CD4-positive, alpha-beta T cell (primary cell): ENCODE data around the gene RARG. TPM values are rescaled to one million over a fixed set of nuclear protein-coding genes. Genes with fewer than 3 reads are reported as not detected.
A peak's percentile ranks its signal among the peaks of the same experiment; 100 is the strongest.

Source experiments
- ATAC-seq: fragments of 200-7000 bp; cut with Tn5 transposase; one replicate; pipeline ENCODE4 v1.10.0; 2022; ENCODE audit warnings: mild to moderate bottlenecking; ENCODE audit not compliant: poor library complexity
- CTCF ChIA-PET: fragments of 350-600 bp; sonication (Branson Sonifier 250); formaldehyde crosslinking; loops from one replicate; lab custom pipeline; 2021; ENCODE audit warnings: antibody characterized with exemption, inconsistent platforms; lab: Charles Lee
- POLR2A ChIA-PET: fragments of 350-600 bp; sonication (Branson Sonifier 250); formaldehyde crosslinking; loops from one replicate; lab custom pipeline; 2021; ENCODE audit warnings: antibody characterized with exemption, inconsistent platforms; lab: Charles Lee
- DNase-seq, 14 experiments: peaks; one replicate each; pipeline ENCODE4 v3.0.0-alpha.2; 2013 to 2020; ENCODE audit warnings: mixed read lengths in 2 of 14
- H3K27ac ChIP-seq, 2 donors: one replicate each; pipeline versions ENCODE4 v1.5.1 to v1.7.0; 2013; ENCODE audit warnings: low read length in 2 of 2, low read depth in 1 of 2, mild to moderate bottlenecking in 1 of 2
- H3K27me3 ChIP-seq, 2 experiments: 1 replicate in 1 of 2; 2 replicates in 1 of 2; pipeline versions ENCODE4 v1.6.1 to v1.7.0; 2013; ENCODE audit warnings: low read length in 2 of 2, control low read depth in 1 of 2, mild to moderate bottlenecking in 1 of 2, moderate library complexity in 1 of 2; ENCODE audit not compliant: insufficient read depth in 2 of 2, control insufficient read depth in 1 of 2
- H3K36me3 ChIP-seq: one replicate; pipeline ENCODE4 v1.6.1; 2013; ENCODE audit warnings: low read length, control low read depth; ENCODE audit not compliant: insufficient read depth
- H3K4me1 ChIP-seq: one replicate; pipeline ENCODE4 v1.6.1; 2013; ENCODE audit warnings: low read length, control low read depth; ENCODE audit not compliant: insufficient read depth
- H3K4me3 ChIP-seq: one replicate; pipeline ENCODE4 v1.5.1; 2013; ENCODE audit warnings: mild to moderate bottlenecking, low read length, moderate library complexity
- H3K9me3 ChIP-seq, 2 experiments: 1 replicate in 1 of 2; 2 replicates in 1 of 2; pipeline versions ENCODE4 v1.6.1 to v1.7.0; 2013; ENCODE audit warnings: low read length in 2 of 2, mild to moderate bottlenecking in 2 of 2, control low read depth in 1 of 2, moderate library complexity in 1 of 2; ENCODE audit not compliant: control insufficient read depth in 1 of 2, insufficient read depth in 1 of 2
- H3K27ac Mint-ChIP-seq: one replicate; pipeline ENCODE4 v1.8.0; 2020; ENCODE audit warnings: mixed read lengths
- H3K27me3 Mint-ChIP-seq: one replicate; pipeline ENCODE4 v1.8.0; 2021; ENCODE audit warnings: mixed read lengths
- H3K36me3 Mint-ChIP-seq: one replicate; pipeline ENCODE4 v1.8.0; 2021; ENCODE audit warnings: low read depth, mixed read lengths
- H3K4me1 Mint-ChIP-seq: one replicate; pipeline ENCODE4 v1.8.0; 2021; ENCODE audit warnings: low read depth, mixed read lengths
- H3K4me3 Mint-ChIP-seq: one replicate; pipeline ENCODE4 v1.8.0; 2020; ENCODE audit warnings: mild to moderate bottlenecking, mixed read lengths
- H3K9me3 Mint-ChIP-seq: one replicate; pipeline ENCODE4 v1.8.0; 2020; ENCODE audit warnings: mixed read lengths
- intact Hi-C, 2 experiments: fragments of 100-400 bp; cut with DNase I in 1 of 2; cut with micrococcal nuclease in 1 of 2; formaldehyde crosslinking; loops; one replicate each; pipeline versions ENCODE4 v1.15.1 to v1.9.0; 2023 to 2025; cut with DNase I, micrococcal nuclease
- total RNA-seq, 174 experiments: library from RNA in 2 of 174; stranded (reverse) in 2 of 174; gene quantifications; one replicate each; pipeline ENCODE4 v1.2.3 and lab custom pipeline; 2021 to 2026
- TF ChIP-seq, protein P1 (sequence below): fragments of 200-600 bp; IDR thresholded peaks from one replicate; pipeline ENCODE4 v1.8.0; 2022; ENCODE audit warnings: antibody characterized with exemption, mild to moderate bottlenecking

RARG gene
- total RNA-seq, 2 experiments from 2014 or later: 14.0 to 15.8 TPM

DNA sequence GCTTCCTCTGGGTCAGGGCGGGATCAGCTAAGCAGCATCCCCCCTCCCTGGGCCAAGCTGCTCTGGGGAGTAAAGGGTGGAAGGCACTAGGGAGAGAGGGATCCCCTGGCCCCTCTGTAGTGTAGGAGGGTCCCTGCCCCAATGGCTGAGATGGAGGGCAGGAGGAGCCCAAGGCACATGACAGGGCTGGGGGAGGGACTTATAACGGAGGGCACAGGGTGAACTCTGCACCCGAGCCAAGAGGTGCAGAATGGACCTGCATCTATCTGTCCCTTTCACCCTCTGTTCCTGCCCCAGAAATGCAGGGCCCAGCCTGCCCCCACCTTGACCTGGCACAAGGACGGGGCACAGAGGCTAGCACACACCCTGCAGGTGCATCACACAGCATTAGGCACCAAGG, 21.2 kb downstream of the RARG start:
- H3K27me3 ChIP-seq: no peaks in the 10 kb centered on the region
- peaks cover 80% of the 10 kb centered on the region for H3K4me1 ChIP-seq
- no peak overlapping the region for H3K4me3 ChIP-seq
- TF ChIP-seq, protein P1, sequence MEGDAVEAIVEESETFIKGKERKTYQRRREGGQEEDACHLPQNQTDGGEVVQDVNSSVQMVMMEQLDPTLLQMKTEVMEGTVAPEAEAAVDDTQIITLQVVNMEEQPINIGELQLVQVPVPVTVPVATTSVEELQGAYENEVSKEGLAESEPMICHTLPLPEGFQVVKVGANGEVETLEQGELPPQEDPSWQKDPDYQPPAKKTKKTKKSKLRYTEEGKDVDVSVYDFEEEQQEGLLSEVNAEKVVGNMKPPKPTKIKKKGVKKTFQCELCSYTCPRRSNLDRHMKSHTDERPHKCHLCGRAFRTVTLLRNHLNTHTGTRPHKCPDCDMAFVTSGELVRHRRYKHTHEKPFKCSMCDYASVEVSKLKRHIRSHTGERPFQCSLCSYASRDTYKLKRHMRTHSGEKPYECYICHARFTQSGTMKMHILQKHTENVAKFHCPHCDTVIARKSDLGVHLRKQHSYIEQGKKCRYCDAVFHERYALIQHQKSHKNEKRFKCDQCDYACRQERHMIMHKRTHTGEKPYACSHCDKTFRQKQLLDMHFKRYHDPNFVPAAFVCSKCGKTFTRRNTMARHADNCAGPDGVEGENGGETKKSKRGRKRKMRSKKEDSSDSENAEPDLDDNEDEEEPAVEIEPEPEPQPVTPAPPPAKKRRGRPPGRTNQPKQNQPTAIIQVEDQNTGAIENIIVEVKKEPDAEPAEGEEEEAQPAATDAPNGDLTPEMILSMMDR: no peak
- DNase-seq: no peak
- intact Hi-C loops: loop anchor here (5.0 kb wide), 2 partner anchors 56 to 131 kb away; partner anchors contain the start of gene ESPL1 (in 1 of the 2)
- Mint-ChIP-seq H3K36me3 (peaks cover 68% of the 10 kb centered on the region), H3K27me3 (no peaks in the 10 kb centered on the region), H3K4me3 (no peak overlapping the region), H3K27ac (peak overlapping the region; percentile 6), H3K4me1 (peaks cover 65% of the 10 kb centered on the region), H3K9me3 (no peaks in the 10 kb centered on the region)
- ChIA-PET POLR2A (interaction anchor here (1.0 to 5.0 kb wide), 5 partner anchors 13 to 85 kb away, joined by 3 to 45 read pairs (median 4); partner anchors contain the start of genes CSAD, ESPL1, PFDN5 and ZNF740), CTCF (interaction anchor here (3.1 to 4.1 kb wide), 2 partner anchors 41 to 56 kb away, joined by 19 to 37 read pairs; partner anchors contain the start of gene ESPL1)
- H3K27ac ChIP-seq: no peak overlapping the region
- ATAC-seq: no peak
- no peaks in the 10 kb centered on the region for H3K9me3 ChIP-seq
- peaks cover 56% of the 10 kb centered on the region for H3K36me3 ChIP-seq

DNA sequence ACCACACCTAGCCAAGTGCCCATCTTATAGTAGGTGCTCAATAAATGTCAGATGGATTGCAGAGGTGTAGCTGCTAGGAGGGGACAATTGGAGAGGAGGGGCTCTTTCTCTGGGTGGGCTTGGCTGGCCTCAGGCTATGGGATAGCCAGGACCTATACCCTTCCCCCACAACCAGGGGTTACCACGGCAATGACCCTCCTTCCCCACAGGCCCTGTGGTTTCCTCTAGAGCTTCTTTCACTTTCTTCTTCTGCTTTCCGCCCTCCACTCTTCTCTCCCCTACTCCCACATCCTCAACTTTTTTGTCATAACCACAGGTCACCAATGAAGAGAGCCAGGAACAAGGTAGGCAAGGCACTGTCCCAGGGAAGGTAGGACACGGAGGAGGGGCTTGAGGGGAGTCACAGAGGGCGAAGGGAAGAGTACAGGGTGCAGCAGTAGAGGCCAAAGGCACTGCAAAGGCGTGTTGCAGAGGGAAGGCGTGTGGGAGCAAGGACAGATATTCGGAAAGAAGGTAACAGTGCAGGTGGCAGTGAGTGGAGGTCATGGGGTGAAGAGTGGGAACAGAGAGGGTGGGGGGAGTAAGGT, 23.0 kb downstream of the RARG start:
- intact Hi-C loops: no loop called here
- H3K4me1 ChIP-seq: peaks cover 80% of the 10 kb centered on the region
- Mint-ChIP-seq H3K4me1 (peaks cover 67% of the 10 kb centered on the region), H3K27ac (peak overlapping the region; percentile 73), H3K9me3 (no peaks in the 10 kb centered on the region), H3K27me3 (no peaks in the 10 kb centered on the region), H3K4me3 (peak overlapping the region; percentile 77), H3K36me3 (peaks cover 50% of the 10 kb centered on the region)
- peak overlapping the region; percentile 29 for H3K4me3 ChIP-seq
- ChIA-PET CTCF (interaction anchor here (0.8 to 2.5 kb wide), 7 partner anchors 11 to 136 kb away, joined by 4 to 12 read pairs (median 5); partner anchors contain the start of genes AAAS, CSAD, ESPL1 and ZNF740), POLR2A (interaction anchor here (0.7 to 5.0 kb wide), 13 partner anchors 8 to 203 kb away, joined by 3 to 45 read pairs (median 8); partner anchors contain the start of genes AAAS, CSAD, EIF4B and ESPL1)
- no peak for ATAC-seq
- H3K27ac ChIP-seq: peak overlapping the region; percentile 57 to 78
- no peaks in the 10 kb centered on the region for H3K27me3 ChIP-seq
- DNase-seq: peak in 4 of 14 experiments; percentile 41 to 77 (median 48)
- no peaks in the 10 kb centered on the region for H3K9me3 ChIP-seq
- TF ChIP-seq, protein P1: no peak
- H3K36me3 ChIP-seq: peaks cover 38% of the 10 kb centered on the region

DNA sequence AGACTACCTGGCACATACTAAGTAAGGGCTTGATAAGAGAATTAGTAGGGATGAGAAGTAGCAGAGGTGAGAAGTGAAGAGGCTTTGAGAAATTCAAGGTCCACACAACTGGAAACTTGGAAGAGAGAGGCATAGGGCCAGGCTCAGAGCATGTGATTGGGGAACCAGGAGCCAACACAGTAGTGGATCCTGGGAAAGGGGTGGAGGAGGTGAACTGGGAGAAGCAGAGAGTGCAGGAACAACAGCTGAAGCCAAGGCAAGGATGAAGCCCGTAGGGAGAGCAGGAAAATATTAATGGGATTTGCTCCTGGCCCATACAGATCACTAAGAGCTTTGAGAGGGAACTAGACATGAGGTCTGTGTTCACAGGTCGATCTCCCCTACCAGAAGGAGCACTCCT, 23.6 kb downstream of the RARG start:
- H3K4me1 ChIP-seq: peaks cover 79% of the 10 kb centered on the region
- Mint-ChIP-seq H3K27ac (peak overlapping the region; percentile 73), H3K4me3 (peak overlapping the region; percentile 77), H3K4me1 (peaks cover 66% of the 10 kb centered on the region), H3K36me3 (peaks cover 49% of the 10 kb centered on the region), H3K9me3 (no peaks in the 10 kb centered on the region), H3K27me3 (no peaks in the 10 kb centered on the region)
- no peaks in the 10 kb centered on the region for H3K27me3 ChIP-seq
- H3K27ac ChIP-seq: peak overlapping the region; percentile 57 to 78
- ATAC-seq (no peak), DNase-seq (no peak)
- intact Hi-C loops: no loop called here
- peak overlapping the region; percentile 29 for H3K4me3 ChIP-seq
- ChIA-PET CTCF (interaction anchor here (1.0 to 2.5 kb wide), 7 partner anchors 11 to 137 kb away, joined by 3 to 12 read pairs (median 5); partner anchors contain the start of genes AAAS, CSAD, ESPL1 and ZNF740), POLR2A (interaction anchor here (0.7 to 5.0 kb wide), 13 partner anchors 8 to 202 kb away, joined by 3 to 45 read pairs (median 8); partner anchors contain the start of genes CSAD, EIF4B, ESPL1 and PFDN5)
- peaks cover 35% of the 10 kb centered on the region for H3K36me3 ChIP-seq
- TF ChIP-seq, protein P1: no peak
- no peaks in the 10 kb centered on the region for H3K9me3 ChIP-seq
